ENCODE measurements around the gene LRRC10. TPM values are rescaled to one million over a fixed set of nuclear protein-coding genes. Genes with fewer than 3 reads are reported as not detected.

The LRRC10 gene
- total RNA-seq, 1 experiment from 2014 or later = not detected

GRCh38 chr12:69620077-69620476 lies 9.4 kb upstream of the LRRC10 start:
- no peak overlapping the region for H3K27ac ChIP-seq (ENCODE audit: low read length)
- DNase-seq (ENCODE audit: low read depth, low spot score) (no peak), ATAC-seq (no peak)
- intact Hi-C loops (cut with micrococcal nuclease; ENCODE audit: unreplicated experiment) (no loop called here), in situ Hi-C loops (cut with HindIII; ENCODE audit: low pct_unique_long_range_greater_than_20kb, low sequenced_read_pairs) (no loop called here)
- H3K4me1 ChIP-seq (ENCODE audit: control insufficient read depth, insufficient read depth, low read length) = no peaks in the 10 kb centered on the region
- no peaks in the 10 kb centered on the region; the same call in none of the 2 replicates for H3K27me3 ChIP-seq (ENCODE audit: control insufficient read depth, insufficient read depth, low read length)
- ChIA-PET CTCF (no interaction called here), POLR2A (no interaction called here)
- H3K9me3 ChIP-seq (ENCODE audit: control insufficient read depth, insufficient read depth, low read depth, low read length) = no peaks in the 10 kb centered on the region
- H3K36me3 ChIP-seq (ENCODE audit: control insufficient read depth, insufficient read depth, low read length) = no peaks in the 10 kb centered on the region
- H3K4me3 ChIP-seq (ENCODE audit: low read depth in 2 of 2, low read length in 2 of 2) = no peak overlapping the region
- TF ChIP-seq, protein P1, sequence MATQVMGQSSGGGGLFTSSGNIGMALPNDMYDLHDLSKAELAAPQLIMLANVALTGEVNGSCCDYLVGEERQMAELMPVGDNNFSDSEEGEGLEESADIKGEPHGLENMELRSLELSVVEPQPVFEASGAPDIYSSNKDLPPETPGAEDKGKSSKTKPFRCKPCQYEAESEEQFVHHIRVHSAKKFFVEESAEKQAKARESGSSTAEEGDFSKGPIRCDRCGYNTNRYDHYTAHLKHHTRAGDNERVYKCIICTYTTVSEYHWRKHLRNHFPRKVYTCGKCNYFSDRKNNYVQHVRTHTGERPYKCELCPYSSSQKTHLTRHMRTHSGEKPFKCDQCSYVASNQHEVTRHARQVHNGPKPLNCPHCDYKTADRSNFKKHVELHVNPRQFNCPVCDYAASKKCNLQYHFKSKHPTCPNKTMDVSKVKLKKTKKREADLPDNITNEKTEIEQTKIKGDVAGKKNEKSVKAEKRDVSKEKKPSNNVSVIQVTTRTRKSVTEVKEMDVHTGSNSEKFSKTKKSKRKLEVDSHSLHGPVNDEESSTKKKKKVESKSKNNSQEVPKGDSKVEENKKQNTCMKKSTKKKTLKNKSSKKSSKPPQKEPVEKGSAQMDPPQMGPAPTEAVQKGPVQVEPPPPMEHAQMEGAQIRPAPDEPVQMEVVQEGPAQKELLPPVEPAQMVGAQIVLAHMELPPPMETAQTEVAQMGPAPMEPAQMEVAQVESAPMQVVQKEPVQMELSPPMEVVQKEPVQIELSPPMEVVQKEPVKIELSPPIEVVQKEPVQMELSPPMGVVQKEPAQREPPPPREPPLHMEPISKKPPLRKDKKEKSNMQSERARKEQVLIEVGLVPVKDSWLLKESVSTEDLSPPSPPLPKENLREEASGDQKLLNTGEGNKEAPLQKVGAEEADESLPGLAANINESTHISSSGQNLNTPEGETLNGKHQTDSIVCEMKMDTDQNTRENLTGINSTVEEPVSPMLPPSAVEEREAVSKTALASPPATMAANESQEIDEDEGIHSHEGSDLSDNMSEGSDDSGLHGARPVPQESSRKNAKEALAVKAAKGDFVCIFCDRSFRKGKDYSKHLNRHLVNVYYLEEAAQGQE (IDR thresholded peaks at IDR 0.05; ENCODE audit: insufficient read depth in 1 of 2, low read depth in 2 of 2, low read length in 1 of 2) = no peak
- TF ChIP-seq CTCF (IDR thresholded peaks at IDR 0.05) (no peak), TCF7L2 (IDR thresholded peaks at IDR 0.05; ENCODE audit: low read depth, low read length) (no peak), SIN3A (IDR thresholded peaks at IDR 0.05; ENCODE audit: borderline replicate concordance, insufficient read depth, low read depth, low read length) (no peak), POLR2AphosphoS5 (IDR thresholded peaks at IDR 0.05; ENCODE audit: low read depth, low read length) (no peak)
- no TSS peak for BruUV-seq (replicated peaks)

- in situ Hi-C loops (cut with HindIII; ENCODE audit: low pct_unique_long_range_greater_than_20kb, low sequenced_read_pairs) (no loop called here), intact Hi-C loops (cut with micrococcal nuclease; ENCODE audit: unreplicated experiment) (no loop called here)
- CTCF ChIA-PET = no interaction called here
- H3K27ac ChIP-seq (ENCODE audit: low read length) = no peak overlapping the region
- H3K36me3 ChIP-seq (ENCODE audit: control insufficient read depth, insufficient read depth, low read length) = no peaks in the 10 kb centered on the region
- H3K27me3 ChIP-seq (ENCODE audit: control insufficient read depth, insufficient read depth, low read length) = no peaks in the 10 kb centered on the region; the same call in none of the 2 replicates
- no peaks in the 10 kb centered on the region for H3K4me1 ChIP-seq (ENCODE audit: control insufficient read depth, insufficient read depth, low read length)
- POLR2A ChIA-PET = no interaction called here
- H3K9me3 ChIP-seq (ENCODE audit: control insufficient read depth, insufficient read depth, low read depth, low read length) = no peaks in the 10 kb centered on the region
- H3K4me3 ChIP-seq (ENCODE audit: low read depth in 2 of 2, low read length in 2 of 2) = no peak overlapping the region
- no peak for DNase-seq (ENCODE audit: low read depth, low spot score)
- no TSS peak for BruUV-seq (replicated peaks)
- TF ChIP-seq CTCF (IDR thresholded peaks at IDR 0.05) = no peak
- no peak for TF ChIP-seq TCF7L2 (IDR thresholded peaks at IDR 0.05; ENCODE audit: low read depth, low read length)
- no peak for TF ChIP-seq SIN3A (IDR thresholded peaks at IDR 0.05; ENCODE audit: borderline replicate concordance, insufficient read depth, low read depth, low read length)
- TF ChIP-seq, protein P1 (IDR thresholded peaks at IDR 0.05; ENCODE audit: insufficient read depth in 1 of 2, low read depth in 2 of 2, low read length in 1 of 2) = no peak
- no peak for TF ChIP-seq POLR2AphosphoS5 (IDR thresholded peaks at IDR 0.05; ENCODE audit: low read depth, low read length)
- no peak for ATAC-seq
Observed at GRCh38 chr12:69619050-69619449, 8.3 kb upstream of the LRRC10 start.
